ENCODE measurements around the gene RNASE1. TPM values are rescaled to one million over a fixed set of nuclear protein-coding genes. Genes with fewer than 3 reads are reported as not detected.

RNASE1 gene
- total RNA-seq, 1 donor from 2014 or later: 6.4 TPM

GRCh38 chr14:20811986-20812975 lies 9.6 kb upstream of the RNASE1 start:
- Mint-ChIP-seq H3K27me3 (ENCODE audit: low read depth) (no peaks in the 10 kb centered on the region), H3K4me1 (peaks cover 25% of the 10 kb centered on the region), H3K9me3 (no peaks in the 10 kb centered on the region), H3K36me3 (ENCODE audit: low read depth) (no peaks in the 10 kb centered on the region), H3K4me3 (no peak overlapping the region), H3K27ac (ENCODE audit: unreplicated experiment) (no peak overlapping the region)
- no peak for TF ChIP-seq CTCF (conservative IDR thresholded peaks at IDR 0.05)
- DNase-seq (ENCODE audit: low read depth, low spot score): no peak

GRCh38 chr14:20809917-20810316 lies 7.3 kb upstream of the RNASE1 start:
- Mint-ChIP-seq H3K27ac (ENCODE audit: unreplicated experiment) (no peak overlapping the region), H3K9me3 (no peaks in the 10 kb centered on the region), H3K27me3 (ENCODE audit: low read depth) (no peaks in the 10 kb centered on the region), H3K36me3 (ENCODE audit: low read depth) (no peaks in the 10 kb centered on the region), H3K4me3 (no peak overlapping the region), H3K4me1 (peaks cover 25% of the 10 kb centered on the region)
- no peak for TF ChIP-seq CTCF (conservative IDR thresholded peaks at IDR 0.05)
- no peak for DNase-seq (ENCODE audit: low read depth, low spot score)

GRCh38 chr14:20808162-20808483 lies 5.5 kb upstream of the RNASE1 start:
- TF ChIP-seq CTCF (conservative IDR thresholded peaks at IDR 0.05): no peak
- peaks cover 29% of the 10 kb centered on the region for H3K4me1 Mint-ChIP-seq
- no peaks in the 10 kb centered on the region for H3K9me3 Mint-ChIP-seq
- no peaks in the 10 kb centered on the region for H3K27me3 Mint-ChIP-seq (ENCODE audit: low read depth)
- H3K27ac Mint-ChIP-seq (ENCODE audit: unreplicated experiment): no peak overlapping the region
- H3K36me3 Mint-ChIP-seq (ENCODE audit: low read depth): no peaks in the 10 kb centered on the region
- no peak for DNase-seq (ENCODE audit: low read depth, low spot score)
- H3K4me3 Mint-ChIP-seq: no peak overlapping the region

GRCh38 chr14:20807304-20808161 lies 4.9 kb upstream of the RNASE1 start:
- TF ChIP-seq CTCF (conservative IDR thresholded peaks at IDR 0.05): no peak
- no peaks in the 10 kb centered on the region for H3K27me3 Mint-ChIP-seq (ENCODE audit: low read depth)
- H3K27ac Mint-ChIP-seq (ENCODE audit: unreplicated experiment): no peak overlapping the region
- H3K9me3 Mint-ChIP-seq: no peaks in the 10 kb centered on the region
- H3K4me3 Mint-ChIP-seq: no peak overlapping the region
- DNase-seq (ENCODE audit: low read depth, low spot score): no peak
- H3K36me3 Mint-ChIP-seq (ENCODE audit: low read depth): no peaks in the 10 kb centered on the region
- H3K4me1 Mint-ChIP-seq: peaks cover 35% of the 10 kb centered on the region

GRCh38 chr14:20805485-20805884 lies 2.8 kb upstream of the RNASE1 start:
- DNase-seq (ENCODE audit: low read depth, low spot score): no peak
- Mint-ChIP-seq H3K4me1 (peaks cover 55% of the 10 kb centered on the region), H3K36me3 (ENCODE audit: low read depth) (no peaks in the 10 kb centered on the region), H3K4me3 (no peak overlapping the region), H3K27ac (ENCODE audit: unreplicated experiment) (no peak overlapping the region), H3K9me3 (no peaks in the 10 kb centered on the region), H3K27me3 (ENCODE audit: low read depth) (no peaks in the 10 kb centered on the region)
- no peak for TF ChIP-seq CTCF (conservative IDR thresholded peaks at IDR 0.05)
